RPMI8226 (cell line): ENCODE data around the gene SEPTIN10.
"Not testable (repeated sequence)": the region's sequence is repeated elsewhere in the genome, so short reads cannot be mapped to it uniquely, and the experiment has no call there.

Source experiments
- DNase-seq: peaks from one replicate; pipeline ENCODE4 v3.0.0-alpha.2; 2015

SEPTIN10 gene

GRCh38 chr2:109633284-109633961 is 19.7 kb upstream of the SEPTIN10 start:
- no peak for DNase-seq

- DNase-seq, result no peak
These were observed 18.5 kb upstream of the SEPTIN10 start for GRCh38 chr2:109632158-109632789.

- no peak for DNase-seq
These were observed 18.0 kb upstream of the SEPTIN10 start for GRCh38 chr2:109631741-109632140.

GRCh38 chr2:109630441-109631430 is 17.0 kb upstream of the SEPTIN10 start:
- no peak for DNase-seq

GRCh38 chr2:109629867-109630266 is 16.1 kb upstream of the SEPTIN10 start:
- no peak for DNase-seq

- not testable (repeated sequence) for DNase-seq
These were observed 14.6 kb upstream of the SEPTIN10 start for GRCh38 chr2:109628321-109628720.

GRCh38 chr2:109624339-109624738 is 10.6 kb upstream of the SEPTIN10 start:
- no peak for DNase-seq

- DNase-seq, result no peak
These were observed 10.2 kb upstream of the SEPTIN10 start for GRCh38 chr2:109623923-109624322.

GRCh38 chr2:109623297-109623696 is 9.5 kb upstream of the SEPTIN10 start:
- DNase-seq, result no peak

- no peak for DNase-seq
These were observed 5.4 kb upstream of the SEPTIN10 start for GRCh38 chr2:109619032-109619615.

- DNase-seq, result no peak
These were observed 2.4 kb upstream of the SEPTIN10 start for GRCh38 chr2:109616184-109616583.

- DNase-seq, result no peak
These were observed 1.9 kb upstream of the SEPTIN10 start for GRCh38 chr2:109615637-109616144.

- no peak for DNase-seq
These were observed 1.2 kb upstream of the SEPTIN10 start for GRCh38 chr2:109614715-109615636.

GRCh38 chr2:109613081-109613921 is 465 bp downstream of the SEPTIN10 start:
- peak; percentile 48 for DNase-seq

GRCh38 chr2:109611467-109612095 is 2.2 kb downstream of the SEPTIN10 start:
- no peak for DNase-seq

- DNase-seq, result no peak
These were observed 4.3 kb downstream of the SEPTIN10 start for GRCh38 chr2:109609352-109610024.

GRCh38 chr2:109607766-109608165 is 6.0 kb downstream of the SEPTIN10 start:
- no peak for DNase-seq

GRCh38 chr2:109604597-109604996 is 9.2 kb downstream of the SEPTIN10 start:
- no peak for DNase-seq

GRCh38 chr2:109602617-109603188 is 11.1 kb downstream of the SEPTIN10 start:
- DNase-seq, result no peak
